Heart left ventricle (tissue), 11 donors: ENCODE results near the gene CD1B. TPM values are rescaled to one million over a fixed set of nuclear protein-coding genes. Genes with fewer than 3 reads are reported as not detected.

ENCODE experiments used
- polyA plus RNA-seq, 2 donors: library from polyadenylated mRNA; stranded (reverse); fragments of 200-250 nt; gene quantifications; one replicate each; pipeline ENCODE4 v1.2.3, GENCODE V29; 2013
- total RNA-seq, 9 donors: library from RNA; depleted of rRNA in 2 of 9; stranded (reverse); fragments of >200 nt in 2 of 9; fragmentation: NEBNext Ultra II Directional in 3 of 9; extraction: Animal tissue kit (Norgen Biotek cat#: 25700) in 3 of 9; gene quantifications; one replicate each; pipeline versions ENCODE4 v1.1.0 to v1.2.4, GENCODE V29; 2016 to 2023
- donor health status: ischemic (EF 13 %, LVEDD 7.1; RV severe dilation, severe dysfunction).
- donor health status: healthy with polysubstance abuse.
- donor health status: DM: no; HTN: yes; CAD: no.
- donor health status: DM: no; HTN: no; CAD: no.
- donor health status: ischemic (EF 25% LVEDD 5.7; RV mildly dilated, moderate dysfunction).
- donor health status: healthy.
- donor health status: DM: yes; HTN: yes; CAD: no.
- donor health status: PGD.
- donor health status: nonischemic (EF 23%, LVEDD 6.1; RV moderate dilation, normal function).

The CD1B gene
- total and polyA plus RNA-seq, 11 donors, result 0.29 TPM; not detected in 10

Other genes with a start within 250 kb of the CD1B start
- gene CD1D, start 150.6 kb downstream of the CD1B start, total RNA-seq, result 1 to 10 TPM in 7 of 9 donors, under 1 TPM in 2; 0.38 to 5.3 (median 1.7) TPM
- 1 to 10 TPM; 2.0 TPM for gene CD1D, start 150.6 kb downstream of the CD1B start, polyA plus RNA-seq
- gene CD1A, start 77.1 kb downstream of the CD1B start, total RNA-seq, result under 1 TPM in 1 of 9 donors, not detected in 8; 0.15 TPM
- gene CD1A, start 77.1 kb downstream of the CD1B start, polyA plus RNA-seq, result not detected
- gene CD1C, start 41.6 kb downstream of the CD1B start, total RNA-seq, result 1 to 10 TPM in 2 of 9 donors, under 1 TPM in 4, not detected in 3; 0.30 to 1.6 (median 0.49) TPM
- gene CD1C, start 41.6 kb downstream of the CD1B start, polyA plus RNA-seq, result under 1 TPM in 1 of 2 donors, not detected in 1; 0.28 TPM
- gene CD1E, start 22.4 kb upstream of the CD1B start, total RNA-seq, result under 1 TPM in 4 of 9 donors, not detected in 5; 0.25 to 0.59 (median 0.37) TPM
- gene CD1E, start 22.4 kb upstream of the CD1B start, polyA plus RNA-seq, result under 1 TPM in 1 of 2 donors, not detected in 1; 0.33 TPM
- not detected for gene OR10T2, start 67.9 kb upstream of the CD1B start, total RNA-seq
- gene OR10T2, start 67.9 kb upstream of the CD1B start, polyA plus RNA-seq, result not detected
- not detected for gene OR10K2, start 94.7 kb upstream of the CD1B start, total RNA-seq
- not detected for gene OR10K2, start 94.7 kb upstream of the CD1B start, polyA plus RNA-seq
- gene OR10K1, start 130.3 kb upstream of the CD1B start, total RNA-seq, result not detected
- not detected for gene OR10K1, start 130.3 kb upstream of the CD1B start, polyA plus RNA-seq
- gene OR10R2, start 140.7 kb upstream of the CD1B start, total RNA-seq, result not detected
- not detected for gene OR10R2, start 140.7 kb upstream of the CD1B start, polyA plus RNA-seq
- gene OR6Y1, start 222.9 kb upstream of the CD1B start, total RNA-seq, result not detected
- not detected for gene OR6Y1, start 222.9 kb upstream of the CD1B start, polyA plus RNA-seq
- gene OR6P1, start 239.0 kb upstream of the CD1B start, total RNA-seq, result not detected
- not detected for gene OR6P1, start 239.0 kb upstream of the CD1B start, polyA plus RNA-seq
- not detected for gene OR10X1, start 248.4 kb upstream of the CD1B start, total RNA-seq
- gene OR10X1, start 248.4 kb upstream of the CD1B start, polyA plus RNA-seq, result not detected